Neural progenitor cell (in vitro differentiated cells): ENCODE results near the gene BCHE.

ENCODE experiments used
- CTCF ChIP-seq: fragments of 200-600 bp; sonication (generic); IDR thresholded peaks from 2 replicates; pipeline ENCODE4 v1.5.1; 2017; ENCODE audit warnings: antibody characterized with exemption, mild to moderate bottlenecking
- EZH2 ChIP-seq: fragments of 200-600 bp; sonication (generic); IDR thresholded peaks from 2 replicates; pipeline ENCODE4 v1.6.1; 2017; ENCODE audit warnings: antibody characterized with exemption, mild to moderate bottlenecking, moderate library complexity
- EZH2phosphoT487 ChIP-seq: fragments of 200-600 bp; sonication (generic); IDR thresholded peaks from 2 replicates; pipeline ENCODE4 v1.6.1; 2017; ENCODE audit warnings: antibody characterized with exemption

GRCh38 chr3:165820671-165821123 is 16.5 kb downstream of the BCHE start:
- no peak for TF ChIP-seq CTCF
- no peak for TF ChIP-seq EZH2phosphoT487
- TF ChIP-seq EZH2, result no peak
